Heart left ventricle (tissue), 16 donors: Measurements from ENCODE around the gene CHEK1. TPM values are rescaled to one million over a fixed set of nuclear protein-coding genes. Genes with fewer than 3 reads are reported as not detected.

Experiments used
- ATAC-seq, 4 donors: fragments of 200-7000 bp; cut with Tn5 transposase; one replicate each; pipeline ENCODE4 v1.9.1; 2020 to 2022; ENCODE audit warnings: moderate library complexity in 4 of 4, mild to moderate bottlenecking in 3 of 4, moderate number of reproducible peaks in 1 of 4
- DNase-seq, 5 donors: peaks; one replicate each; pipeline ENCODE4 v3.0.0-alpha.2; 2020
- H3K27ac ChIP-seq, 12 donors: fragments of 200-600 bp; sonication (generic) in 4 of 12; one replicate each; pipeline versions ENCODE4 v1.5.0 to v1.8.0; 2016 to 2022; ENCODE audit warnings: mild to moderate bottlenecking in 2 of 12
- H3K27me3 ChIP-seq, 9 donors: fragments of 200-600 bp; sonication (generic) in 2 of 9; one replicate each; pipeline versions ENCODE4 v1.5.1 to v1.8.0; 2016 to 2022; ENCODE audit warnings: mild to moderate bottlenecking in 3 of 9
- H3K36me3 ChIP-seq, 9 donors: fragments of 200-600 bp; sonication (generic) in 2 of 9; one replicate each; pipeline versions ENCODE4 v1.5.0 to v1.8.0; 2018 to 2022; ENCODE audit warnings: mild to moderate bottlenecking in 2 of 9
- H3K4me1 ChIP-seq, 12 donors: fragments of 200-600 bp; sonication (generic) in 4 of 12; one replicate each; pipeline versions ENCODE4 v1.5.0 to v1.8.0; 2016 to 2022; ENCODE audit warnings: mild to moderate bottlenecking in 3 of 12
- H3K4me3 ChIP-seq, 12 donors: fragments of 200-600 bp; sonication (generic) in 4 of 12; one replicate each; pipeline versions ENCODE4 v1.5.0 to v1.8.0; 2017 to 2022; ENCODE audit warnings: mild to moderate bottlenecking in 9 of 12, moderate library complexity in 4 of 12
- H3K9me3 ChIP-seq, 12 donors: fragments of 200-600 bp; sonication (generic) in 4 of 12; one replicate each; pipeline versions ENCODE4 v1.5.0 to v1.8.0; 2016 to 2022; ENCODE audit warnings: mild to moderate bottlenecking in 1 of 12
- POLR2A ChIP-seq, 2 donors: fragments of 450-650 bp; IDR thresholded peaks; one replicate each; pipeline ENCODE4 v1.6.1; 2017; ENCODE audit warnings: antibody characterized with exemption in 2 of 2, mild to moderate bottlenecking in 2 of 2, moderate library complexity in 2 of 2
- WGBS, 4 donors: extraction: QIAGEN DNeasy Blood & Tissue Kit in 2 of 4; methylation state at CpG; one replicate each; pipeline versions ENCODE4 v1.1.5 to v1.1.7; 2013 to 2018; 5-methylcytosine and 5-hydroxymethylcytosine counted together
- intact Hi-C, 10 donors: fragments of 100-400 bp; cut with DNase I; formaldehyde crosslinking; loops; one replicate each; pipeline versions ENCODE4 v1.11.1 to v1.14.2; 2022
- polyA plus RNA-seq, 2 donors: library from polyadenylated mRNA; stranded (reverse); fragments of 200-250 nt; gene quantifications; one replicate each; pipeline ENCODE4 v1.2.3, GENCODE V29; 2013
- total RNA-seq, 9 donors: library from RNA; depleted of rRNA in 2 of 9; stranded (reverse); fragments of >200 nt in 2 of 9; fragmentation: NEBNext Ultra II Directional in 3 of 9; extraction: Animal tissue kit (Norgen Biotek cat#: 25700) in 3 of 9; gene quantifications; one replicate each; pipeline versions ENCODE4 v1.1.0 to v1.2.4, GENCODE V29; 2016 to 2023
- TF ChIP-seq, protein P1 (sequence below), 12 donors: fragments of 200-600 bp; sonication (generic) in 4 of 12; IDR thresholded peaks; one replicate each; pipeline versions ENCODE4 v1.5.0 to v1.8.0; 2018 to 2022; ENCODE audit warnings: antibody characterized with exemption in 12 of 12, mild to moderate bottlenecking in 5 of 12
- donor health status: ischemic (EF 13 %, LVEDD 7.1; RV severe dilation, severe dysfunction).
- donor health status: healthy with polysubstance abuse.
- donor health status: DM: no; HTN: yes; CAD: no.
- donor health status: DM: no; HTN: no; CAD: no.
- donor health status: ischemic (EF 25% LVEDD 6.9; RV normal size, moderate dysfunction).
- donor health status: ischemic (EF 25% LVEDD 5.7; RV mildly dilated, moderate dysfunction).
- donor health status: healthy.
- donor health status: DM: yes; HTN: yes; CAD: no.
- donor health status: ischemic (EF 35%, LVEDD 5.7; RV mildly dilated, moderate dysfunction).
- donor health status: nonischemic (EF 11% LVEDD 7.7; RV severe dilation, severe dysfunction).
- donor health status: DM: yes; HTN: yes; CAD: no.
- donor health status: PGD.
- donor health status: ischemic (EF 29% LVEDD 5.4; RV normal size, mild dysfunction).
- donor health status: nonischemic (EF 23%, LVEDD 6.1; RV moderate dilation, normal function).

CHEK1 gene
- total and polyA plus RNA-seq, 11 donors, result 0.50 to 6.2 (median 1.2) TPM

DNA sequence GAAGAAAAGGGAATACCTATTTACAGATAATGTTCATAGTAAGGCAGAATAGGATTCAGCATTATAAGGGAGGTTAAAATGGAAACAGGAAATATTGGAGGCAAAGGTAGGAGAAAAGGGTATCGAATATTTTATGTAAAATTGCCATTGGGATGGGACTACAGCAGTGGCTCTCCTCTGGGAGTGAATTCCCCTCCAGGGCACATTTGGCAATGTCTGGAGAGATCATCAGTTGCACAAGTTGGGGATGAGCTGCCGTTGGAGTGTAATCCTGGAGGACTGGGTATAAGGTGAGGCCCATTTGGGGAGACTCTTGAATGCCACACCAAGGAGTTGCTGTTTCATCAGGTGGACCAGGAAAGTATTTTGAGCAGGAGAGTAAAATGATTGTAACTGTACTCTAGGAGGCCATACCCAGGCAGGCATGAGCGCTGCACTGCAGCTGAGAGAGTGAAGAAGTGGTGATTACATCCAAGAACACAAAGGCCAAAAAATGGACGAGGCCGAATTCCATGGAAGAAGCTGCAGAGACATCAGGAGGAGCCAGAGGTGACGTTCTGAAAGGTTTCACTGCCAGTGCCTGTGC, 64.4 kb downstream of the CHEK1 start:
- intact Hi-C loops, result no loop called here
- 76 to 86% (median 82%) methylated on average over 6 of the region's 6 CpGs for WGBS, 4 donors
- no peaks in the 10 kb centered on the region for H3K4me1 ChIP-seq
- no peaks in the 10 kb centered on the region for H3K9me3 ChIP-seq
- H3K27me3 ChIP-seq, result peaks cover 0 to 8% (median 0%) of the 10 kb centered on the region in 9 donors
- DNase-seq (no peak), ATAC-seq (no peak)
- no peak overlapping the region for H3K27ac ChIP-seq
- H3K36me3 ChIP-seq, result no peaks in the 10 kb centered on the region
- no peak overlapping the region for H3K4me3 ChIP-seq
- TF ChIP-seq POLR2A (IDR thresholded peaks at IDR 0.05), result no peak
- TF ChIP-seq, protein P1, sequence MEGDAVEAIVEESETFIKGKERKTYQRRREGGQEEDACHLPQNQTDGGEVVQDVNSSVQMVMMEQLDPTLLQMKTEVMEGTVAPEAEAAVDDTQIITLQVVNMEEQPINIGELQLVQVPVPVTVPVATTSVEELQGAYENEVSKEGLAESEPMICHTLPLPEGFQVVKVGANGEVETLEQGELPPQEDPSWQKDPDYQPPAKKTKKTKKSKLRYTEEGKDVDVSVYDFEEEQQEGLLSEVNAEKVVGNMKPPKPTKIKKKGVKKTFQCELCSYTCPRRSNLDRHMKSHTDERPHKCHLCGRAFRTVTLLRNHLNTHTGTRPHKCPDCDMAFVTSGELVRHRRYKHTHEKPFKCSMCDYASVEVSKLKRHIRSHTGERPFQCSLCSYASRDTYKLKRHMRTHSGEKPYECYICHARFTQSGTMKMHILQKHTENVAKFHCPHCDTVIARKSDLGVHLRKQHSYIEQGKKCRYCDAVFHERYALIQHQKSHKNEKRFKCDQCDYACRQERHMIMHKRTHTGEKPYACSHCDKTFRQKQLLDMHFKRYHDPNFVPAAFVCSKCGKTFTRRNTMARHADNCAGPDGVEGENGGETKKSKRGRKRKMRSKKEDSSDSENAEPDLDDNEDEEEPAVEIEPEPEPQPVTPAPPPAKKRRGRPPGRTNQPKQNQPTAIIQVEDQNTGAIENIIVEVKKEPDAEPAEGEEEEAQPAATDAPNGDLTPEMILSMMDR (IDR thresholded peaks at IDR 0.05), result no peak

DNA sequence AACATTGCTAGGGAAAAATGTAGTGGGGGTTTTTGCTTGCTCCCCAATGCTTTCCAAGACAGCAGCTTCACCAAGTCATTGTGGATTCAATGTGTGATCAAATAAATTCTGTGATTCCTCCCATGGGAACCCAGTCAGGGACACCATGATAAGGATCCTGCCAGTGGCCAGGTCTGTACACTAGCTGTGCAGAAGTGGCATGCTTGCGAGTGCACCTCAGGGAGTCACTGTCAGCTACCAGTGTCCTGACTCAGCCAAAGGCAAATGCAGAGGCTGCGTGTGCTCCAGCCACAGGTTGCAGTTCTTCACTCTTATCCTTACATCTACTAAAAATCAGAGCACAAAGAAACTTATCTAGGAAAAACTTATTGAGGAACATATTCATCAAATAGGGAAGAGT, 65.0 kb downstream of the CHEK1 start:
- 89 to 94% (median 92%) methylated on average over 2 of the region's 2 CpGs for WGBS, 4 donors
- H3K9me3 ChIP-seq, result no peaks in the 10 kb centered on the region
- intact Hi-C loops, result no loop called here

DNA sequence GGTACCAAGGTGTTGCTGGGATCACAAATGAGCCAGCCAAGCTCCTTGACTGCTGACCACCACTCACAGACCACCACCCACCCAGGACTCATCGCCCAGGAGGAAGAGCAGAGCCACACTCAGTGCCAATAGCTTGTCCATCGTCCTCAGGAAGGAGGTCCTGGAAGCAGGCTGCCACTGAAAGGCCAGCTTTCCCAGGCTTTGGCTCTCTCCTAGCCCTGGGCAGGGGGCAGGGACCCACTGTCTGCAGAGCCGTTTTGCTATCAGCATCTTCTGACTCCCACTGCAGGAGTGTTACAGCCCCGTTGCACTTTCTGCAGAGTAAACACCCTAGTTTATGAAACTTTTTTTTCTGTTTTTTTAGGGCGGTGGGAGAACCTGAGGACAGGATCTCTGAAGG, 67.9 kb downstream of the CHEK1 start:
- no peaks in the 10 kb centered on the region for H3K4me1 ChIP-seq
- H3K9me3 ChIP-seq, result peaks cover 0 to 9% (median 0%) of the 10 kb centered on the region in 12 donors
- DNase-seq (no peak), ATAC-seq (no peak)
- TF ChIP-seq, protein P1 (IDR thresholded peaks at IDR 0.05), result no peak
- TF ChIP-seq POLR2A (IDR thresholded peaks at IDR 0.05), result no peak
- H3K27ac ChIP-seq, result no peak overlapping the region
- H3K4me3 ChIP-seq, result no peak overlapping the region
- intact Hi-C loops, result no loop called here
- H3K27me3 ChIP-seq, result peaks cover 0 to 8% (median 0%) of the 10 kb centered on the region in 9 donors
- no peaks in the 10 kb centered on the region for H3K36me3 ChIP-seq
- WGBS, 4 donors, result 63 to 75% (median 74%) methylated on average over 5 of the region's 5 CpGs

More for the DNA sequence above, 65.0 kb downstream of the CHEK1 start:
- TF ChIP-seq, protein P1 (IDR thresholded peaks at IDR 0.05), result no peak
- TF ChIP-seq POLR2A (IDR thresholded peaks at IDR 0.05), result no peak
- H3K27me3 ChIP-seq, result peaks cover 0 to 8% (median 0%) of the 10 kb centered on the region in 9 donors
- H3K4me1 ChIP-seq, result no peaks in the 10 kb centered on the region
- ATAC-seq, result no peak
- H3K27ac ChIP-seq, result no peak overlapping the region
- no peaks in the 10 kb centered on the region for H3K36me3 ChIP-seq
- no peak overlapping the region for H3K4me3 ChIP-seq
- DNase-seq, result no peak

DNA sequence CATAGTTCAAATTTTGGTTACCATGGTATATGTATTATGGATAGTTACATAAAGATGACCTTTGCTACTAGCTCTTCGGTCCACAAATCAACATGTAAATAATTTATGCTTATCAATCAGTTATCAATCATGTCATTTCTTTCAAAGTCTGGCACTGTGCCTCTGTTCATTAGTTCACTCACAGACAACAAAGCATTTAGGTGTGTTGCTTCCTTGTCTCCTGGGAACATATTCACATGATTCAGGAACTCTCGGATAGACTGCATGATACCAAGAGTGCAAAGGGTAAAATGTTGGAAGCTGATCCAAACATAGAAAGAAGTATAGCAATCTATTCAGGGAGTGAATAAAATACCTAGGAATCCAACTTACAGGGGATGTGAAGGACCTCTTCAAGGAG, 70.0 kb downstream of the CHEK1 start:
- no peak overlapping the region for H3K4me3 ChIP-seq
- no peak for TF ChIP-seq POLR2A (IDR thresholded peaks at IDR 0.05)
- TF ChIP-seq, protein P1 (IDR thresholded peaks at IDR 0.05), result no peak
- H3K27me3 ChIP-seq, result peaks cover 0 to 8% (median 0%) of the 10 kb centered on the region in 9 donors
- no peaks in the 10 kb centered on the region for H3K4me1 ChIP-seq
- no peak overlapping the region for H3K27ac ChIP-seq
- DNase-seq (no peak), ATAC-seq (no peak)
- WGBS, 4 donors, result 78 to 87% (median 81%) methylated on average over 2 of the region's 2 CpGs
- no peaks in the 10 kb centered on the region for H3K36me3 ChIP-seq
- intact Hi-C loops, result no loop called here
- peaks cover 0 to 9% (median 0%) of the 10 kb centered on the region in 12 donors for H3K9me3 ChIP-seq
